AG10803 (cell line): ENCODE data around the gene SETBP1.

Source experiments
- DNase-seq: peaks from one replicate; pipeline ENCODE4 v3.0.0; 2010; ENCODE audit warnings: low read depth
- H3K4me3 ChIP-seq: 2 replicates; pipeline ENCODE4 v1.5.1; 2011; ENCODE audit warnings: mild to moderate bottlenecking, low read length, control low read depth
- TF ChIP-seq, protein P1 (sequence below): conservative IDR thresholded peaks from 2 replicates; pipeline ENCODE4 v1.5.1; 2011; ENCODE audit warnings: mild to moderate bottlenecking, low read length, control low read depth, inconsistent platforms

The SETBP1 gene

DNA sequence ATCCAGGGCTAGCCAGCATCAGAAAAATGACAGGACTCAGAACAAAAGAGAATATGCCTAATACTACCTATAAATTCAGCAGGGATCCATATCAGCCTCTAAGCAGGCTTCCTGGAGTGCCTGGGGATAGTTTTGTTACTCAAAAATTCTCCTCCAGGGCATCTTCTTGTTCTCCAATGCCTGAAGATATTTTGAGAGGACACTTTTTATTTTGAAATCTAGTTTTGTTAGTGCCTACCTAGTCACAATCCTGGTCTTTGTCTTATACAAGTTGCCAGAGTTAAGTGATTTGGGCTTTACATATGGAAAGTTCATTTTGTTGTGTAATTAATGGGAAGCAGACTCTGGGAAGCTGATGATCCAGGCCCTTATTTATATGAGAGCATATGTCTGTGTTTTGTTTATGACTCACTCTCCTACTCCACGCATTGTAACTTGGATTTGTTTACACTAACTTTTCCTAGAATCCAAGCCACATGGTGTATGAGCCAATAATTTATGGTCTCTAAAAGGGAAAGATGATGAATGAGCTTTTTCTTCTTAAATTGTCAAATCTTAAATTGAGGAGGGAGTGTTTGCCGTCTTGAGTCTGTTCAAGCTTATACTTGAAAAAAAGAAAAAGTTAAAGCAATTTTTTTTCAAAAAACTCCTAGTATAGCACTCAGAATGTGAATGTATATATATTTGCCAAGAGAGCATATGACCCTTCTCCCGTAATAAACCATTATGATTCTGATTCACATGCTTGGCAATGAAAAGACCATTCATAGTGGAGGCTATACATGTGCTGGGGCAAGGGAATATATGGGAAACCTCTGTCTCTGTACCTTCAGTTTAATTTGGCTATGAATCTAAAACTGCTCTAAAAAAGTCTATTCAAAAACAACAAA, 370.3 kb downstream of the SETBP1 start:
- DNase-seq: peak; percentile 87
- TF ChIP-seq, protein P1, sequence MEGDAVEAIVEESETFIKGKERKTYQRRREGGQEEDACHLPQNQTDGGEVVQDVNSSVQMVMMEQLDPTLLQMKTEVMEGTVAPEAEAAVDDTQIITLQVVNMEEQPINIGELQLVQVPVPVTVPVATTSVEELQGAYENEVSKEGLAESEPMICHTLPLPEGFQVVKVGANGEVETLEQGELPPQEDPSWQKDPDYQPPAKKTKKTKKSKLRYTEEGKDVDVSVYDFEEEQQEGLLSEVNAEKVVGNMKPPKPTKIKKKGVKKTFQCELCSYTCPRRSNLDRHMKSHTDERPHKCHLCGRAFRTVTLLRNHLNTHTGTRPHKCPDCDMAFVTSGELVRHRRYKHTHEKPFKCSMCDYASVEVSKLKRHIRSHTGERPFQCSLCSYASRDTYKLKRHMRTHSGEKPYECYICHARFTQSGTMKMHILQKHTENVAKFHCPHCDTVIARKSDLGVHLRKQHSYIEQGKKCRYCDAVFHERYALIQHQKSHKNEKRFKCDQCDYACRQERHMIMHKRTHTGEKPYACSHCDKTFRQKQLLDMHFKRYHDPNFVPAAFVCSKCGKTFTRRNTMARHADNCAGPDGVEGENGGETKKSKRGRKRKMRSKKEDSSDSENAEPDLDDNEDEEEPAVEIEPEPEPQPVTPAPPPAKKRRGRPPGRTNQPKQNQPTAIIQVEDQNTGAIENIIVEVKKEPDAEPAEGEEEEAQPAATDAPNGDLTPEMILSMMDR: no peak
- H3K4me3 ChIP-seq: no peak overlapping the region

DNA sequence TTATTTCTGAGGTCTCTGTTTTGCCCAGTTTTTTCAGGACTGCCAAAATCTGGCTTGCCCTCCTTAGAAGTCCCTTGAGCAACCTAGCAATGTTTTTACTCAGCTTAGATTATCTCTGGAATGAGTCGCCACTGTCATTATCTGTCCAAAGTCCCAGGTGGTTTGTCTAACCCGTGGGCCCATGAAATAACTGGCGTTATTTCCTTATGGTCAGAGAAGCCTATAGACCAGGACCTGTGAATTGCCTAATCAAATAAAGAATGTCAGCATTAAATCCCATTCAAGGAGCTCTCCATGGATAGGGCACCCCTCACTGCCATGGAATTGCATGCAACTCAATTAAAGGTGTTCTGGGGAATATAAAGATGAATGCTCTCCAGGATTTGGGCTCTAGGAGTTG, 373.9 kb downstream of the SETBP1 start:
- no peak overlapping the region for H3K4me3 ChIP-seq
- DNase-seq: no peak
- TF ChIP-seq, protein P1: no peak

DNA sequence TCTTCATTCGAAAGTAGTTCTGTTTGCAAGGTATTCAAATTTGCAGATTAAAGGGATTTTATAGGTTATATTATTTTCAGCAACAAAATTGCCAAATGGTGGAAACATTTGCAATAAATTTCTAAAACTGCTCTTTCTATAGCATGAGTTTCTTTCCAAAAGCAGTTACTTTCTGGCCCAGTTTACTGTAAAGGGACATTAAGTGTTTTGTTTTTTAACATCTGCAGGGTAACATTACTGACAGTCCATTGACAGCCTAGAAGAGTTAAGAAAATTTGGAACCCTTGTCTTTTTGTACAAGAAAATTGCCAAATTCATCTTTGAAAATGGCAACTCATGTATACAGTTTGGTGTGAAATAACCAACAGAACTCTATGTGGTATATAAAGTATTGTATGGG, 375.1 kb downstream of the SETBP1 start:
- TF ChIP-seq, protein P1: no peak

DNA sequence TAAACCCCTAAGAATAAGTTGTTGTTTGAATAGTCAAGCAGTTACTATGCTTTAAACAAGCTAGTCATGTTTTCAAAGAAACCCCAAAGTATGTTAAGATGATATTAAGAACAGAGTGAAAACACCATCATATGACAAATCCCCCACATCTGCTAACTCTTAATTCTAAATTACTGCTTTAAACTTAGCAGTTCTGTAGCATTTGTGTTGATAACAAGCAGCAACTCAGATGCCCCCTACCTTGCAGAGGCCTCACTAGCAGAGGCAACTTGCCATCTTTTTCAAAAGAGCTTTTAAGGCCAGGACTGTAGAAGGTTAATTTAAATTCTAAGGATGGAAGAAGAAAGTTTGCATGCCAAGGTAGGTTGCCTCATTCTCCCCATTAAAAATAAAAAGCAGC, 376.2 kb downstream of the SETBP1 start:
- no peak overlapping the region for H3K4me3 ChIP-seq
- TF ChIP-seq, protein P1: no peak
- DNase-seq: peak; percentile 28

More for the DNA sequence above, 375.1 kb downstream of the SETBP1 start:
- no peak for DNase-seq
- no peak overlapping the region for H3K4me3 ChIP-seq

DNA sequence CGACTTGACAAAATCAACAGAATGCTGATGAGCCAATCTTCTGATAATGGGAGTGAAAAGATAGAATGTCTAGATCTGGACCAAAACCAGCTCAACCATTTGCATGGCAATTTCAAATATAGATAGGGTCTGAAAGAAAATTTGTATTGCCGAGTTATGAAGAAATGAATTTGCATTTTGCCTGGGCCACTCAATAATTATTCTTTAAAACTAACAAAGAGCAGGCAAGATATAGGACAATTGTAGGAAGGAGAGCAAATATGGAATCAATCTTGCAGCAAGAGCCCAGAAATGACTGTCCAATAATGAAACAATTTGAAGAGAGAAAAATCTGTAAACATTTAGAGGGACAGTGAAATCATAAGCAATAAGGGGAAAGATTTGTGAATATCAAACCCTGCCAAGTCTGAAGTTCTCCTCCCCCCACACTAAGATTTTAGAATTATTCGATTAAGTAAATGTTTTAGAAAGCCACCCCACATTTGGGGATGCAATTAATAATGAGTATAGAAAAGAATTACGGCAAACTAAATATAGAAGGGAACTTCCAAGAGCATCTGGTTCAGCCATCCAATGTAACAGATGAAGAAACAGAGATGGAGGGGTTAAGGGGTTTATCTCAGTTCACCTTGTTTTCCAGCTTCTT, 377.4 kb downstream of the SETBP1 start:
- peak; percentile 21 for DNase-seq
- TF ChIP-seq, protein P1: no peak

DNA sequence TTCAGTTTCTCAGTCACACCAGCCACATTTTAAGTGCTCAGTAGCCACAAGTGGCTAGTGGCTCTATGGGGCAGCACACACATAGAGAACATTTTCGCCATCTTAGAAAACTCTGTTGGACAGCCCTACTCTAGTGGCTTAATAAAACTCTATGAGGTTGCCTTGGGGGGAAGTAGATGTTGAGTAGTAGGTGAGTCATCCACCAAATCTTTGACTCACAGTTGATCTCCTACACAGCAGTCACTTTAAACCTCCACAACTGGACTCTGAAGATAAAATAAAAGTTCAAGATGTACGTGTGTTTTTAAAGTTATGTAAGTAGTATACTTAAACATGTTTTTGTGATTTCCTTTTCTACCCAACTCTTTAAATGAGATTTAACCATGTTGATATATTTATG, 379.0 kb downstream of the SETBP1 start:
- no peak overlapping the region for H3K4me3 ChIP-seq
- TF ChIP-seq, protein P1: no peak
- DNase-seq: peak; percentile 61

More for the DNA sequence above, 377.4 kb downstream of the SETBP1 start:
- no peak overlapping the region for H3K4me3 ChIP-seq
